ENCODE data around the gene CLN5.
A peak's percentile ranks its signal among the peaks of the same experiment; 100 is the strongest.

CLN5 gene

DNA sequence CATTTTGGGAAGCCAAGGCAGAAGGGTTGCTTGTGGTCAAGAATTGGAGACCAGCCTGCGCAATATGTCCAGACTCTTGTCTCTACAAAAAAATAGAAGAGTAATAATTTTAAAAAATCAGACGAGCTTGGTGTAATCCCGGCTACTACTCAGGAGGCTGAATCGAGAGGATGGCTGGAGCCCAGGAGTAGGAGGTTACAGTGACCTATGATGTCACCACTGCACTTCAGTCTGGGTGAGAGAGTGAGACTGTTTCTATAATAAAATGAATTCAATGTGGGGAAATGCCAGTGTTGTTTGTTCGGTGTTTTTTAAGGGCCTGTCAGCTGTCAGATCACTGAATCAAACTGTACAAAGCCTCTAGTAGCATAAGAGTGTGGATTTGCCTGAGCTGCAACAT, 36.3 kb downstream of the CLN5 start:
- no peak overlapping the region for H3K4me3 ChIP-seq (ENCODE audit: low read depth, low read length)
- peak; percentile 34 for DNase-seq (ENCODE audit: low read depth, low spot score)
- TF ChIP-seq, protein P1, sequence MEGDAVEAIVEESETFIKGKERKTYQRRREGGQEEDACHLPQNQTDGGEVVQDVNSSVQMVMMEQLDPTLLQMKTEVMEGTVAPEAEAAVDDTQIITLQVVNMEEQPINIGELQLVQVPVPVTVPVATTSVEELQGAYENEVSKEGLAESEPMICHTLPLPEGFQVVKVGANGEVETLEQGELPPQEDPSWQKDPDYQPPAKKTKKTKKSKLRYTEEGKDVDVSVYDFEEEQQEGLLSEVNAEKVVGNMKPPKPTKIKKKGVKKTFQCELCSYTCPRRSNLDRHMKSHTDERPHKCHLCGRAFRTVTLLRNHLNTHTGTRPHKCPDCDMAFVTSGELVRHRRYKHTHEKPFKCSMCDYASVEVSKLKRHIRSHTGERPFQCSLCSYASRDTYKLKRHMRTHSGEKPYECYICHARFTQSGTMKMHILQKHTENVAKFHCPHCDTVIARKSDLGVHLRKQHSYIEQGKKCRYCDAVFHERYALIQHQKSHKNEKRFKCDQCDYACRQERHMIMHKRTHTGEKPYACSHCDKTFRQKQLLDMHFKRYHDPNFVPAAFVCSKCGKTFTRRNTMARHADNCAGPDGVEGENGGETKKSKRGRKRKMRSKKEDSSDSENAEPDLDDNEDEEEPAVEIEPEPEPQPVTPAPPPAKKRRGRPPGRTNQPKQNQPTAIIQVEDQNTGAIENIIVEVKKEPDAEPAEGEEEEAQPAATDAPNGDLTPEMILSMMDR (IDR thresholded peaks at IDR 0.05; ENCODE audit: low read depth, low read length) = no peak
- in situ Hi-C loops (cut with HindIII; ENCODE audit: low sequenced_read_pairs) = no loop called here

DNA sequence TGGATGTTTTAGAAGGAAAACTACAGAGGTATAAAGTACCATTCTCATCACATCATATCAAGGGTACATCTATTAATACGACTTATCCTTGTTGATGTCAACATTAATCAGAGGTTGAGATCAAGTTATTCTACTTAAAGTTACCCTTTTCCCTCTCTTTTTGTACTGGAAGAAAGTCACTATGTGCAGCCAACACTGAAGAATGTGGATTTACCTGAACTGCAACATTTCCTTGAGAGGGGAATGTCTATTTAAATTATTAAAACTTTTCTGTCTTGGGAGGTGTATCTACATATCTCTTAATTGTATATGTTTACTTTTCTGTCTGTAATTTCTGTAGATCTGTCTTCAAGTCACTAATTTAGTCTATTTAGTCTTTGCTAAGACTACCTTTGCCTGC, 37.6 kb downstream of the CLN5 start:
- TF ChIP-seq, protein P1 (IDR thresholded peaks at IDR 0.05; ENCODE audit: low read depth, low read length) = no peak
- in situ Hi-C loops (cut with HindIII; ENCODE audit: low sequenced_read_pairs) = no loop called here
- no peak for DNase-seq (ENCODE audit: low read depth, low spot score)
- H3K4me3 ChIP-seq (ENCODE audit: low read depth, low read length) = no peak overlapping the region

- TF ChIP-seq, protein P1 (IDR thresholded peaks at IDR 0.05; ENCODE audit: low read depth, low read length) = no peak
- in situ Hi-C loops (cut with HindIII; ENCODE audit: low sequenced_read_pairs) = no loop called here
- no peak for DNase-seq (ENCODE audit: low read depth, low spot score)
- H3K4me3 ChIP-seq (ENCODE audit: low read depth, low read length) = no peak overlapping the region
These were observed 39.9 kb downstream of the CLN5 start for GRCh38 chr13:77031656-77032243.

- H3K4me3 ChIP-seq (ENCODE audit: low read depth, low read length) = no peak overlapping the region
- in situ Hi-C loops (cut with HindIII; ENCODE audit: low sequenced_read_pairs) = no loop called here
- DNase-seq (ENCODE audit: low read depth, low spot score) = no peak
- TF ChIP-seq, protein P1 (IDR thresholded peaks at IDR 0.05; ENCODE audit: low read depth, low read length) = no peak
These were observed 41.9 kb downstream of the CLN5 start for GRCh38 chr13:77033717-77034302.

- DNase-seq (ENCODE audit: low read depth, low spot score) = peak; percentile 42
- H3K4me3 ChIP-seq (ENCODE audit: low read depth, low read length) = no peak overlapping the region
- TF ChIP-seq, protein P1 (IDR thresholded peaks at IDR 0.05; ENCODE audit: low read depth, low read length) = no peak
- in situ Hi-C loops (cut with HindIII; ENCODE audit: low sequenced_read_pairs) = no loop called here
These were observed 43.0 kb downstream of the CLN5 start for GRCh38 chr13:77034881-77035280.

DNA sequence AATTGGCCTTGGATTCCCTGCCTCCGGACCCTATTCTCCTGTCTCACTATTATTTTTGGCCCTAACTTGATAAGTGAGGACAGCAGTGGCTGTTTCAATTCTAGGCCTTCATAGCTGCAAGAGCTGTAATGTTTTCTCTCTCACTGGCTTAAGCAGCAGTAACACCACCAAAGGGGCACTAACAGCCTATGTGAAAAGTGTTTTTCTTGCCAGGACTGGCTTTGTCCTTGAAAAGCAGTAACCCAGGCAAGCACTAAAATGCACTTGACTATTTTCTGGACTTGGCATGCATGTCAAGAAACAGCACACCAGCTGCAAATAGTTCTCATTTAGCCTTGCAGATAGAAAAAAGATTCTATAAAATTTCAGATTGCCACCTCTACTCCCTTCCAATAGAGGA, 44.4 kb downstream of the CLN5 start:
- no peak overlapping the region for H3K4me3 ChIP-seq (ENCODE audit: low read depth, low read length)
- in situ Hi-C loops (cut with HindIII; ENCODE audit: low sequenced_read_pairs) = no loop called here
- TF ChIP-seq, protein P1 (IDR thresholded peaks at IDR 0.05; ENCODE audit: low read depth, low read length) = no peak
- DNase-seq (ENCODE audit: low read depth, low spot score) = no peak
